Measurements from ENCODE around the gene TMEM54.

GRCh38 chr1:32928285-32928684, 27.1 kb upstream of the TMEM54 start:
- TF ChIP-seq, protein P1, sequence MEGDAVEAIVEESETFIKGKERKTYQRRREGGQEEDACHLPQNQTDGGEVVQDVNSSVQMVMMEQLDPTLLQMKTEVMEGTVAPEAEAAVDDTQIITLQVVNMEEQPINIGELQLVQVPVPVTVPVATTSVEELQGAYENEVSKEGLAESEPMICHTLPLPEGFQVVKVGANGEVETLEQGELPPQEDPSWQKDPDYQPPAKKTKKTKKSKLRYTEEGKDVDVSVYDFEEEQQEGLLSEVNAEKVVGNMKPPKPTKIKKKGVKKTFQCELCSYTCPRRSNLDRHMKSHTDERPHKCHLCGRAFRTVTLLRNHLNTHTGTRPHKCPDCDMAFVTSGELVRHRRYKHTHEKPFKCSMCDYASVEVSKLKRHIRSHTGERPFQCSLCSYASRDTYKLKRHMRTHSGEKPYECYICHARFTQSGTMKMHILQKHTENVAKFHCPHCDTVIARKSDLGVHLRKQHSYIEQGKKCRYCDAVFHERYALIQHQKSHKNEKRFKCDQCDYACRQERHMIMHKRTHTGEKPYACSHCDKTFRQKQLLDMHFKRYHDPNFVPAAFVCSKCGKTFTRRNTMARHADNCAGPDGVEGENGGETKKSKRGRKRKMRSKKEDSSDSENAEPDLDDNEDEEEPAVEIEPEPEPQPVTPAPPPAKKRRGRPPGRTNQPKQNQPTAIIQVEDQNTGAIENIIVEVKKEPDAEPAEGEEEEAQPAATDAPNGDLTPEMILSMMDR (IDR thresholded peaks at IDR 0.05 in 2 of 3, conservative IDR thresholded peaks at IDR 0.05 in 1 of 3; ENCODE audit: insufficient read depth in 2 of 3, low read depth in 1 of 3, low read length in 3 of 3): no peak
- TF ChIP-seq ZNF24 (IDR thresholded peaks at IDR 0.05): no peak
- no peak for TF ChIP-seq TSC22D4 (tag; IDR thresholded peaks at IDR 0.05)
- TF ChIP-seq, protein P2, sequence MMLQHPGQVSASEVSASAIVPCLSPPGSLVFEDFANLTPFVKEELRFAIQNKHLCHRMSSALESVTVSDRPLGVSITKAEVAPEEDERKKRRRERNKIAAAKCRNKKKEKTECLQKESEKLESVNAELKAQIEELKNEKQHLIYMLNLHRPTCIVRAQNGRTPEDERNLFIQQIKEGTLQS (IDR thresholded peaks at IDR 0.05): no peak
- TF ChIP-seq, protein P2 (CRISPR knock-in tag; conservative IDR thresholded peaks at IDR 0.05): no peak

Data from K562 (cell line).